HG03457 (cell line): ENCODE results near the gene WDR37.

Source experiments
- ATAC-seq: cut with Tn5 transposase; IDR thresholded peaks from one replicate; pipeline ENCODE4 v1.9.1; 2021; ENCODE audit warnings: moderate number of reproducible peaks; ENCODE audit not compliant: unreplicated experiment

Gene WDR37

DNA sequence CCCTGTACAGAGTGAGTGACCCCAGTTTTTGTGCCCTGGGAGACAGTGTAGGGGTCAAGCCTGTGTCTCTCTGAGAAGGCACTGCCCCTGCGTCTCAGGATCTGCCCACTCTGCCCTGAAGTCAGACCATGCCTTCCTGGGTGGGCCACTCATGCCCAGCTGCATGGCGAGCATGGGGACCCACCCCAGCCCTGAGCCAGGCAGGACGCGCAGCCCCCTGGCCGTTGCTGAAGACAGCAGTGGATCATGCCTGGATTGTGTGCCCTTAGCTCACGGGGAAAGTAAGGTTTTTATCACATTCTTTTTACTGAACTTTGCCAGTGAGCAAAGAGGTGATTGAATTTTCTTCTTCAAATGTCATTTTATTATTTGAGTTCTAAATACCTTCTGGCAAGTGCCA is 66.2 kb downstream of the WDR37 start:
- no peak for ATAC-seq

- no peak for ATAC-seq
Measured at GRCh38 chr10:1123198-1123597, 67.0 kb downstream of the WDR37 start.

GRCh38 chr10:1123972-1124371 is 67.8 kb downstream of the WDR37 start:
- ATAC-seq: no peak

DNA sequence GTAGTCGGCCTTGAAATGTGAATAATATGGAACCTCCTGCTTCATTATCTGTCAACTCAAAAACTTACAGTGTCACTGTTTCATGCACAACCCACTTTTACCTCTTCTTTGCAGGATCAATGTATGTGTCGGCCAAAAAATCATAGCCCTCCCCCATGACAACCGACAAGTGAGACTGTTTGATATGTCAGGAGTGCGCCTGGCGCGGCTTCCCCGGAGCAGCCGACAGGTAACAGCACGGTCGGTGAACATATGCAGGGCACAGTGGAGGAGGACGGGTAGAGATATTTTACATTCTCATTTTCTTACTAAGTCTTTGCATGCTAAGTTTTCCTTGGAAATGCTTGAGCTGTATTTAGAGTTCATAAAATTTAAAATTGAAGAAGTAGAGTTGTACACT is 68.6 kb downstream of the WDR37 start:
- no peak for ATAC-seq

DNA sequence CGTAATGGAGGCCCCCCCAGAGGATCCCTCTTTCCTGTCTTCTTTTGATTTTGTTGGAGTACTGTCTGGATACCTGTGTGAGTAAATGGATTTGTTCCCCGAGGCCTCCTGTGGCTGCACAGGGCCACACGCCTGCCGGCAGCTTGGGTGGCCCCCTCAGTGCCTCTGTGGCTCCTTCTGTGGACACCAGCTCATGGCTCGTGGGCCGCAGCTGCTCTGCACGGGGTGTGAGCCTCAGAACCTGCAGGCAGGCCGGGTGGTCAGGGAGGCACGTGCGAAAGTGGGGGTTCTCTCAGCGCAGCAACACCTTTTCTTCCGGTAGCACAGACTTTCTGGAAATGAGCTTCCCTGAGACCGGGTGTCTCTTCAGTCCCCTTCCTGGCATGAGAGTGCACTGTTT is 70.3 kb downstream of the WDR37 start:
- ATAC-seq: no peak

GRCh38 chr10:1127629-1128028 is 71.4 kb downstream of the WDR37 start:
- no peak for ATAC-seq

- ATAC-seq: no peak
Measured at GRCh38 chr10:1128115-1128514, 71.9 kb downstream of the WDR37 start.

DNA sequence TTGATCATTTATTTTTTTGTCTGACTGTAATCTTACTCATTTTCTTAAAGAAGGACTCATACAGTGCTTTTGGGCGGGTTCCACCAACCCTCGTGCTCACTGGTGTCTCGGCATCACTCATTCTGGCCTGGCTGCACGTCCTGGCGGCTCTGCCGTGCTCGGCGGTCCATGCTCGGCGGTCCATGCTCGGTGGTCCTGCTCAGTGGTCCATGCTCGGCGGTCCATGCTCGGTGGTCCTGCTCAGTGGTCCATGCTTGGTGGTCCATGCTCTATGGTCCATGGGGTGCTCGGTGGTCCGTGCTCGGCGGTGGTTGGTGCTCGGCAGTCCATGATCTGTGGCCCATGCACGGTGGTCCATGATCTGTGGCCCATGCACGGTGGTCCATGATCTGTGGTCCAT is 72.5 kb downstream of the WDR37 start:
- ATAC-seq: no peak

DNA sequence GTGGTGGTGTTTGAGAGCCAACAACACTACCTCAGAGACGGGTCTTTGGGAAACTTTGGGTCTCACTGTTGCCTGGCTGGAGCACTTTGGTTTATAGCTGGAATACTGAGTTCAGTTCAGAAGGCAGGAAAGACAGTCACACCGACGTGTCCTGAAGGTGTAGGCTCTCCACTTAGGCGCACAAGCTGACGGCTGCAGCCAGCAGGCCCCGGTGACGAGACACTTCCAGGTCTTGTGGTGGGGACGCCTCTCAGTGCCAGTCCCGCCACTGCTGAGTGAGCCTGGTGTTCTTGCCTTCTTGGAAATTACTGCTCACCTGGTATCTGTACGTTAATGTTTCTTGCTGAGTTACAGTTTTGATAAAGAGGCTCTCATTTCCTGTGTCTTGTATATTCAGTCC is 74.0 kb downstream of the WDR37 start:
- no peak for ATAC-seq

DNA sequence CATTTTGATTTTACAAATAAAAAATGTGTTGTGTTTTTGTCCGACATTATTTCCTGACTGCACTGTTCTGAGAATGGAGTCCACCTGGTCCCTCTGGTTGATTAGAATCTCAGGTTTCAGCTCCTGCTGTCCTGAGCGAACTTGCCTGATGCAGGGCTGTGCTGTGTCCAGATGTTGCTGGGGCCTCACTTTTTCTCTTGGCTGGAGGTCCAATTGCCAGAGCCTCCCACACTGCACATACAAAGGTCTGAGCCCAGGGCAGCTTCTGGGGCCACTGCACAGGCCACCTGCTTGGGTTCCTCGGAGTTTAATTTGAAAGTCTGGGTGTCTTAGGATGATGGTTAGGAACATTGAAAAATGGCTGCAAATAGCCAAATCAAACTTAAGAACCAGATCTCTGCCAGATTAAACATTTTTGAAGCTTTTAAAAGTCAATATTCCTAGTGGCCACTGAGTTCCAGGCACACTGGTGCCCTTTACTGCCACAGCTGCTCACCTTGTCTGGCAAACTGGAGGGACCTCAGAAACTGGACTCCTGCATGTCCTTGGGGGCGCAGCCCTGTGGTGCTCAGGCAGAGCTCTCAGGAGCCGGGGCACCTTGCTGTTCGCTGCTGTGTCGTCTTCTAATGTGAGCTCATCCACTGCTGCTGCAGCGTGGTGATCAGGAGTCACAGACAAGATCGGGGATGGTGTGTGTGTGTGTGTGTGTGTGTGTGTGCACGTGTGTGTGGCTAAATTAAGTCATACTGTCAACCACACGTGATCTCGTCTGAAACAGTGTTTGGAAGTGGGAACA is 75.0 kb downstream of the WDR37 start:
- no peak for ATAC-seq

DNA sequence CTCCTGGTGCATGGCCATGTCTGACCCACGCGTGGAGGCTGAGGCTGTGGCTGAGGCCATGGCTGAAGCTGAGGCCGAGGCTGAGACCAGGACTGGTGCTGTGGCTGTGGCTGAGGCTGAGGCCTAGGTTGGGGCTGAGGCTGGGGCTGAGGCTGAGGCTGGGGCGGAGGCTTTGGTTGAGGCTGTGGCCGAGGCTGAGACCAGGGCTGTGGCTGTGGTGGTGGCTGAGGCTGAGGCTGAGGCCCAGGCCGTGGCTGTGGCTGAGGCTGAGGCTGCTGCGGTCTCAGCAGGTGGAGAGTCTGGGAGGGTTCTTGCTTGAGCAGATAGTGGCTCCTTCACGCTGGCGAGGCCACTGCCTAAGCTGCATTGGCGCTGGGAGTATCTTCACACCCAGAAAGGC is 76.4 kb downstream of the WDR37 start:
- no peak for ATAC-seq

- no peak for ATAC-seq
Measured at GRCh38 chr10:1133495-1134045, 77.4 kb downstream of the WDR37 start.

DNA sequence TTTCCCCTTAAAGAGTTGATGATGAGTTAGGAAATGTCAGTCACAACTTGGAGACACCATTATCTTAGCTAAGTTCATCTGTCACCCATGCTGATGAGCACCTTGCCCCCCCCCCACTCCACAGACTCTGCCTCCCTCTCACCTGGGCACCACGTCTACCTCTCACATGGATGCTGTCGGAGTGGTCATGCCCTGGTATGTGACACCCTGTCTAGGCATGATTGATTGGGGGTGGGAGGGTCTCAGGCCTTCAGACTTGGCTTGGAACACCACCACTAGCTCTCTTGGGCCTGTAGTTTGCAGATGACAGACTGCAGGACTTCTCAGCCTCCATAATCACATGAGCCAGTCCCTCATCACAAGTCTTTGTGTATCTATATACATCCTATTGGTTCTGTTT is 78.0 kb downstream of the WDR37 start:
- no peak for ATAC-seq

GRCh38 chr10:1136268-1136667 is 80.1 kb downstream of the WDR37 start:
- no peak for ATAC-seq

- no peak for ATAC-seq
Measured at GRCh38 chr10:1137499-1138163, 81.4 kb downstream of the WDR37 start.

GRCh38 chr10:1138529-1138928 is 82.3 kb downstream of the WDR37 start:
- ATAC-seq: no peak

GRCh38 chr10:1141261-1141660 is 85.1 kb downstream of the WDR37 start:
- no peak for ATAC-seq

GRCh38 chr10:1141701-1142100 is 85.5 kb downstream of the WDR37 start:
- no peak for ATAC-seq

- ATAC-seq: no peak
Measured at GRCh38 chr10:1142596-1142995, 86.4 kb downstream of the WDR37 start.

- no peak for ATAC-seq
Measured at GRCh38 chr10:1147810-1148209, 91.6 kb downstream of the WDR37 start.

DNA sequence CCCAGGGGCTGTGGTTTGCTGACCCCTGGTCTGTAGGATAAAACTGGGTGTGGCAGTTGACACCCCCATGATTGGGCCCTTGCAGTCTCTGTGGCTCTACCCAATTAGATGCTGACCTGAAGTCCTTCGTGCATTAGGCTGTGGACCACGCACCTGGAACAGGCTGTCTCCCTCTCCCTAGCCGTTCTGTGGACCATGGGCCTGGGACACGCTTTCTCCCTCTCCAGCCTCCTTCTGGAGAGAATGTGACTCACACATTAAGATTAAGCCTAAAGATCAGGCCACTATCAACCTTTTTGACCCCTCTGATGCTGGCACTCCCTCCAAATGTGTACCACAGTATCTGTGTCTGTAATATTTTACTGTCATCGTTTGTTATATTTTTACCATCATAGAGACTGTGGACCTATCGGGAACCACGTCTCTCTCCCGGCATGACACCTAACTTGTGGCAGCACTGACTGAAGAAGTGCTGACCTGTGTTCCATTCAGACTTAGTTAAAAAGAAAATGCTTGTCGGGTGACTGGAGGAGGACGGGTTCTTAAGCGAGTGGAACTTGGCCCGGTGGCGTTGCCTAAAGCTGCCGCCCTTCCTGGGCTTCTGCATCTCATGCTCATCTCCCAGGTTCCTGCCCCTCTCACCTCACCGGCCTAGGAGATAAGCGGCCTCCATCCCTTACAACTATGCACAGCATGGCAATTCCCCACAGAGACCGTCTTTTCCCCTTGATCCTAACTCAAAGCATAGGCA is 92.8 kb downstream of the WDR37 start:
- ATAC-seq: no peak
